HG02588 (cell line): Measurements from ENCODE around the gene SLC8A2.
"Not testable (repeated sequence)": the region's sequence is repeated elsewhere in the genome, so short reads cannot be mapped to it uniquely, and the experiment has no call there.

Source experiments
- ATAC-seq: cut with Tn5 transposase; IDR thresholded peaks from one replicate; pipeline ENCODE4 v1.9.1; 2021; ENCODE audit warnings: mild to moderate bottlenecking, moderate library complexity; ENCODE audit not compliant: unreplicated experiment

Gene SLC8A2

GRCh38 chr19:47415953-47416642 lies 55.6 kb downstream of the SLC8A2 start:
- ATAC-seq, result no peak

- ATAC-seq, result no peak
Observed at GRCh38 chr19:47414469-47414868, 57.2 kb downstream of the SLC8A2 start.

GRCh38 chr19:47413941-47414340 lies 57.8 kb downstream of the SLC8A2 start:
- no peak for ATAC-seq

GRCh38 chr19:47411696-47412095 lies 60.0 kb downstream of the SLC8A2 start:
- ATAC-seq, result not testable (repeated sequence)

- no peak for ATAC-seq
Observed at GRCh38 chr19:47411101-47411500, 60.6 kb downstream of the SLC8A2 start.

DNA sequence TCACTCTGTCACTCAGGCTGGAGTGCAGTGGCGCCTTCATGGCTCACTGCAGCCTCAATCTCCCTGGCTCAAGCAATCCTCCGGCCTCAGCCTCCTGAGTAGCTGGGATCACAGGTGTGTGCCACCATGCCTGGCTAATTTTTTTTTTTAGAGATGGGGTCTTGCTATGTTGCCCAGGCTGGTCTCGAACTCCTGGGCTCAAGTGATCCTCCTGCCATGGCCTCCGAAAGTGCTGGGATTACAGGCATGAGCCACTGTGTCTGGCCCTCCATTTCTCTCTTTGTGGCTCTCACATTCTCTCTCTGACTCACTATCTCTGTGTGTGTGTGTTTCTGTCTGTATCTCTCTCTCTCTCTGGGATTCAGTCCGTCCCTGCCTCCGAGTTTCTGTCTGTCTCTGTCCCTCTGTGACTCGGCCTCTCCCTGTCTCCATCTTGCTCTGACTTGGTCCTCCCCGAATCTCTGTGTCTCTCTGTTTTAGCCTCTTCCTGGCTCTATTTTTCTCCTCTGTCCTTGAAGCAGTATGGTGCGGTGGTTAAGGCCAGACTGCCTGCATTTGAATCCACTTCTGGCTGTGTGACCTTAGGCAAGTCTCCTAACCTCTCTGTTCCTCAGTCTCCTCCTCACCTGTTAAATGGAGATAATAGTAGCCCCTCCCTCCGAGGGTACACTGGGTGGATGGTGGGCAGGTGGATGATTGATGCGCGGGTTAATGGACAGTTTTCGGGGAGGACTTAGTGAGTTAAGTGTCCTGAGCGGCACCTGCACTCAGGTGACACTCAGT lies 63.3 kb downstream of the SLC8A2 start:
- ATAC-seq, result no peak

DNA sequence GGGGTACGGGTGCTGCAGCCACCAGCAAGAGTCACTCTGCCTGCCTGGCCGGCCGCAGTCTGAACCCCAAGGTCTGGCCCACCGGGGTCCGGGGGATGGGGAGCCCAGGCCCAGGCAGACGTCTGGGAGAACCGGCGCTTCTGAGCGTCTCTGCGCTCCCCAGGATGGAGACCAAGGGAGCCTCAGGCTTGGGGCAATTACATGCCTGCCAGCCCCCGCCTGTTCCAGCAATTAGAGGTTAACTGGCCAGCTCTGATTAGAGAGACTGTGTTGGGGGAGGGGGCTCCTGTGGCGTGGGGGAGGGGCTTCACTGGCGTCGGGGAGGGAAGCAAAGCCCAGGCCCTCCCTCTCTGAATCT lies 64.3 kb downstream of the SLC8A2 start:
- no peak for ATAC-seq

- no peak for ATAC-seq
Observed at GRCh38 chr19:47406711-47407416, 64.8 kb downstream of the SLC8A2 start.

DNA sequence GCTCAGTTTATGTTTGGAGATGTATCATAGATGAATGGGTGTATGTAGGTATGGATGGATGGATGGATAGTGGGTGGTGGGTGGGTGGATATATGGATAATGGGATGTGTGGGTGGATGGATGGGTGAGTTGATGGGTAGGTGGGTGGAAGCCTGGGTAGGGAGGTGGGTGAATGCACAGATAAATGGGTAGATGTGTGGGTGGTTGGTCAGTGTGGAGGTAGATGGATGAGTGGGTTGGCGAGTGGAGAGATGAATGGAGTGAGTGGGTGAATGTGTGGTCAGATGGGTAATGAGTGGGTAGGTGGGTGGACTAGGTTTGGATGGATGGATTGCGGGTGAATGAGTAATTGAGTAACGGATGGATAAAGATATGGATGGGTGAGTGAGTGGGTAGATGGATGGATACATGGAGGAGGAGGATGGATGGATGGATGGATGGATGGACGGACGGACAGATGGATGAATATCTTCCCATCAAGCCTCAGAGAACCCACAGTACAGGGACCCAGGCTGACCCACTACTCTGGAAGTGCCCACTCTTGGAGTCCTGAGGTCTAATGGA lies 65.8 kb downstream of the SLC8A2 start:
- ATAC-seq, result no peak

GRCh38 chr19:47405197-47405550 lies 66.5 kb downstream of the SLC8A2 start:
- no peak for ATAC-seq

- no peak for ATAC-seq
Observed at GRCh38 chr19:47404334-47405196, 67.1 kb downstream of the SLC8A2 start.

DNA sequence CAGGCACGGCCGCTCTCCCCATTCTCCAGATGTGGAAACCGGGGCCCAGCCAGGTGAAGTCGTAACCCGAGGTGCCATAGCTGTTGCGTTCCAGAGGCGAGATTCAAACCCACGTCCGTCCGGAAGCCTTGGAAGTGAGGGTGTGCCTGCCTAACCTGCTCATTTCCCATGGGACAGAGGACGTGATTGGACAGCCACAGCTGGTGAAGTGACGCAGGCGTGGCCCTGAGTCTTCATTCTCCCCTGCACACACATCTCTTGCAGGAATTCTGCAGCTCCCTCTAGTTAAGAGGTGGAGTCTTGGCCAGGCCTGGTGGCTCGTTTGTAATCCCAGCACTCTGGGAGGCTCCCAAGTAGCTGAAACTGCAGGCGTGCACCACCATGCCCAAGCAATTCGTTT lies 69.2 kb downstream of the SLC8A2 start:
- ATAC-seq, result no peak

- ATAC-seq, result no peak
Observed at GRCh38 chr19:47398707-47399597, 72.7 kb downstream of the SLC8A2 start.

DNA sequence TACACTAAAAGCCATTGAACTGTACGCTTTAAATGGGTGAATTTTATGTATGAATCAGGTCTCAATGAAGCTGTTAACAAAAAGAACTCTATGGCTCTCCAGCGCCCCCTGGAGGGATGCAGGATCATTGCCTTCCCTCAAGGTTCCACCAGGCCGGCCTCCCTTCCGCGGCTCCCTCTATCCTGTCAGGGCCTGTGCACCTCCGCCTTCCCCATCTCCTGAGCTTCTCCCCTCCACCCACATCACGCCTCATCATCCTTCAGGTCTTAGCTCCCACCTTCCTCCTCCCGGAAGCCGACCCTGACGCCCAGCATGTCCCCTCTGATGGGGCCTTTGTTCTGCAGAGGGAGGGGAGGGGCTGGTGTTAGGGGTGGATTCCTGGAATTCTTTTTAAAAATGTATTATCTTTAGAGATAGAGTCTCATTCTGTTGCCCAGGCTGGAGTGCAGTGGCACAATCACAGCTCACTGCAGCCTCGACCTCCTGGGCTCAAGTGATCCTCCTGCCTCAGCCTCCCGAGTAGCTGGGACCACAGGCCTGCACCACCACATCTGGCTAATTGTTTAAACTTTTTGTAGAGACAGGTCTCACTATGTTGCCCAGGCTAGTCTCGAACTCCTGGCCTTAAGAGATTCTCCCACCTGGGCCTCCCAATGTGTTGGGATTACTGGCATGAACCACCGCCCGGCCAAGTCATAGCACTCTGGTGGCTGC lies 80.0 kb downstream of the SLC8A2 start:
- no peak for ATAC-seq

DNA sequence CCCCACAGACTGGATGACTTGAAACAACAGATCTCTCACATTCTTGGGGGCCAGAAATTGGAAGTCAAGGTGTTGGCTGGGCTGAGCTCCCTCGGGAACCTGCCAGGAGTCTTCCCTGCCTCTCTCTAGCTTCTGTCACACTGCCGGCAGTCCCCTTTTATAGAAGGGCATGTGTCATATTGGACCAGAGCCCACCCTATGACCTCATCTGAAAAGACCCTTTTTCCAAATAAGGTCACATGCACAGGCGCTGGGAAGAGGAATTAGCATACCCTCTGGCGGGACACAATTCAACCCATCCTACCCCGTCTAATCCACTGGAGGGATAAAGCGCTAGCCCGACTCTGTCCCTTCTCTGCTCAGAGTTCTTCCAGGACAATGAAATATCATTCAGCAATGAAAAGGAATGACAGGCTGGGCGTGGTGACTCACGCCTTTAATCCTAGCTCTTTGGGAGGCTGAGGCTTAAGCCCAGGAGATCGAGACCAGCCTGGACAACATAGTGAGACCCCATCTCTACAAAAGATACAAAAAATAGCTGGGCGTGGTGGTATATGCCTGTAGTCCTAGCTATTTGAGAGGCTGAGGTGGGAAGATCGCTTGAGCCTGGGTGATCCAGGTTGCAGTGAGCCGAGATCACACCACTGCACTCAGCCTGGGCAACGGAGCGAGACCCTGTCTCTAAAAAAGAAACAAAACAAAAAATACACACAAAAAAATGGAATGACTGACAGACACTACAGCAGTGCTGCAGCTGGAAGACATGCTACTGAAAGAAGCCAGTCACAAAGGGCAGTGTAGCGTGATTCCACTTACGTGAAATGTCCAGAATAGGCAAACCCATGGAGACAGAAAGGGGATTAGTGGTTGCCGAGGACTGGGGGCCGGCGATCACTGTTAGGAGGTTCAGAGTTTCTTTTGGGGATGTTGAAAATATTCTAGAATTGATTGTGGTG lies 80.9 kb downstream of the SLC8A2 start:
- no peak for ATAC-seq

DNA sequence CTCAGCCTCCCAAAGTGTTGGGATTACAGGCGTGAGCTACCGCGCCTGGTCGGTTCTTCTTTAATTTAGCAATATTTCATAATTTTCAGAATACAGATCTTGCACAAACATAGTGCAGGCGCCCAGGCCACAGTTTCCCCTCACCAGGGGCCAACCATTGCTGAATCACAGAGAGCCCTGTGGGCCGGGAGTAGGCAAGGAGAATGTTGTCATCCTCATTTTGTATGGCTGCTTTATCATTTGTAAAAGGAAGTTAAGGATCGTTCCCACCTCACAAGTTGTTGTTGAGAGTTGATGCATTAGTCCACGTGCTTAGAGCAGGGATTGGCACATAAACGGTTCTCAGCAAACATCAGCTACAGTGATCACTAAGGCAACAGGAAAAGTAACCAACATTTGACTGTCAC lies 82.5 kb downstream of the SLC8A2 start:
- ATAC-seq, result no peak

GRCh38 chr19:47388721-47389120 lies 83.0 kb downstream of the SLC8A2 start:
- ATAC-seq, result not testable (repeated sequence)

- not testable (repeated sequence) for ATAC-seq
Observed at GRCh38 chr19:47387623-47388022, 84.1 kb downstream of the SLC8A2 start.
